ENCODE results near the gene FAM210A. TPM values are rescaled to one million over a fixed set of nuclear protein-coding genes. Genes with fewer than 3 reads are reported as not detected.
"Not testable (repeated sequence)": the region's sequence is repeated elsewhere in the genome, so short reads cannot be mapped to it uniquely, and the experiment has no call there.

The FAM210A gene
- total RNA-seq, 3 donors from 2014 or later: 7.7 to 15.1 (median 10.5) TPM

GRCh38 chr18:13688191-13689136, 37.9 kb downstream of the FAM210A start:
- intact Hi-C loops (cut with DNase I; ENCODE audit: low total_unique reads): no loop called here
- DNase-seq (ENCODE audit: low spot score in 2 of 2): no peak
- H3K27ac ChIP-seq: no peak overlapping the region

DNA sequence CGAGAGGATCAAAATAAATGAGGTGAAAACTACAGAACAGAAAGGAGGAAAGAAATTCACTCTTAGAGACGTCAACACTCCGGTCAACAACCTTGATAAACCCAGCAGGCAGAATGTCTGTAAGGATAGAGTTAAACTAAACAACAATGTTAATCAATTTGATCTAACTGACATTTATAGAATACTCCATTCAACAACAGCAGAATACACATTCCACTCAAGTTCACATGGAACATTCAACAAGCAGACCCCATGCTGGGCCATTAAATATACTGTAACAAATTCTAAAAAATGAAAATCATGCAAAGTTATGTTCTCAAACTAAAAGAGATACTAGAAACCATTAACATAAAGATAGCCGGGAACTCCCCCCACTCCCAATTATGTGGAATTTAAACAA, 41.8 kb downstream of the FAM210A start:
- no peak for DNase-seq (ENCODE audit: low spot score in 2 of 2)
- H3K4me3 ChIP-seq: no peak overlapping the region
- no peaks in the 10 kb centered on the region for H3K27me3 ChIP-seq
- H3K36me3 ChIP-seq: no peaks in the 10 kb centered on the region
- TF ChIP-seq POLR2A (IDR thresholded peaks at IDR 0.05): no peak
- no peak for TF ChIP-seq POLR2AphosphoS5 (IDR thresholded peaks at IDR 0.05)
- TF ChIP-seq, protein P1, sequence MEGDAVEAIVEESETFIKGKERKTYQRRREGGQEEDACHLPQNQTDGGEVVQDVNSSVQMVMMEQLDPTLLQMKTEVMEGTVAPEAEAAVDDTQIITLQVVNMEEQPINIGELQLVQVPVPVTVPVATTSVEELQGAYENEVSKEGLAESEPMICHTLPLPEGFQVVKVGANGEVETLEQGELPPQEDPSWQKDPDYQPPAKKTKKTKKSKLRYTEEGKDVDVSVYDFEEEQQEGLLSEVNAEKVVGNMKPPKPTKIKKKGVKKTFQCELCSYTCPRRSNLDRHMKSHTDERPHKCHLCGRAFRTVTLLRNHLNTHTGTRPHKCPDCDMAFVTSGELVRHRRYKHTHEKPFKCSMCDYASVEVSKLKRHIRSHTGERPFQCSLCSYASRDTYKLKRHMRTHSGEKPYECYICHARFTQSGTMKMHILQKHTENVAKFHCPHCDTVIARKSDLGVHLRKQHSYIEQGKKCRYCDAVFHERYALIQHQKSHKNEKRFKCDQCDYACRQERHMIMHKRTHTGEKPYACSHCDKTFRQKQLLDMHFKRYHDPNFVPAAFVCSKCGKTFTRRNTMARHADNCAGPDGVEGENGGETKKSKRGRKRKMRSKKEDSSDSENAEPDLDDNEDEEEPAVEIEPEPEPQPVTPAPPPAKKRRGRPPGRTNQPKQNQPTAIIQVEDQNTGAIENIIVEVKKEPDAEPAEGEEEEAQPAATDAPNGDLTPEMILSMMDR (IDR thresholded peaks at IDR 0.05): no peak
- H3K9me3 ChIP-seq: no peaks in the 10 kb centered on the region
- no peak overlapping the region for H3K27ac ChIP-seq
- H3K4me1 ChIP-seq: no peaks in the 10 kb centered on the region
- intact Hi-C loops (cut with DNase I; ENCODE audit: low total_unique reads): no loop called here

More at GRCh38 chr18:13688191-13689136, 37.9 kb downstream of the FAM210A start:
- TF ChIP-seq POLR2A (IDR thresholded peaks at IDR 0.05) (no peak), POLR2AphosphoS5 (IDR thresholded peaks at IDR 0.05) (no peak)
- TF ChIP-seq, protein P1 (IDR thresholded peaks at IDR 0.05): no peak
- H3K4me1 ChIP-seq: no peaks in the 10 kb centered on the region
- no peaks in the 10 kb centered on the region for H3K27me3 ChIP-seq
- no peaks in the 10 kb centered on the region for H3K36me3 ChIP-seq
- H3K4me3 ChIP-seq: no peak overlapping the region
- H3K9me3 ChIP-seq: no peaks in the 10 kb centered on the region

GRCh38 chr18:13681701-13682100, 44.7 kb downstream of the FAM210A start:
- Histone ChIP-seq H3K9me3 (no peaks in the 10 kb centered on the region), H3K27ac (no peak overlapping the region), H3K36me3 (no peaks in the 10 kb centered on the region), H3K27me3 (no peaks in the 10 kb centered on the region), H3K4me1 (no peaks in the 10 kb centered on the region), H3K4me3 (no peak overlapping the region)
- TF ChIP-seq POLR2AphosphoS5 (IDR thresholded peaks at IDR 0.05) (no peak), POLR2A (IDR thresholded peaks at IDR 0.05) (no peak)
- TF ChIP-seq, protein P1 (IDR thresholded peaks at IDR 0.05): no peak
- no peak for DNase-seq (ENCODE audit: low spot score in 2 of 2)
- intact Hi-C loops (cut with DNase I; ENCODE audit: low total_unique reads): no loop called here

GRCh38 chr18:13680612-13681011, 45.7 kb downstream of the FAM210A start:
- no peak overlapping the region for H3K27ac ChIP-seq
- no peaks in the 10 kb centered on the region for H3K4me1 ChIP-seq
- no peaks in the 10 kb centered on the region for H3K9me3 ChIP-seq
- no peak overlapping the region for H3K4me3 ChIP-seq
- H3K36me3 ChIP-seq: no peaks in the 10 kb centered on the region
- intact Hi-C loops (cut with DNase I; ENCODE audit: low total_unique reads): no loop called here
- no peak for TF ChIP-seq POLR2AphosphoS5 (IDR thresholded peaks at IDR 0.05)
- TF ChIP-seq POLR2A (IDR thresholded peaks at IDR 0.05): no peak
- TF ChIP-seq, protein P1 (IDR thresholded peaks at IDR 0.05): no peak
- no peak for DNase-seq (ENCODE audit: low spot score in 2 of 2)
- no peaks in the 10 kb centered on the region for H3K27me3 ChIP-seq

DNA sequence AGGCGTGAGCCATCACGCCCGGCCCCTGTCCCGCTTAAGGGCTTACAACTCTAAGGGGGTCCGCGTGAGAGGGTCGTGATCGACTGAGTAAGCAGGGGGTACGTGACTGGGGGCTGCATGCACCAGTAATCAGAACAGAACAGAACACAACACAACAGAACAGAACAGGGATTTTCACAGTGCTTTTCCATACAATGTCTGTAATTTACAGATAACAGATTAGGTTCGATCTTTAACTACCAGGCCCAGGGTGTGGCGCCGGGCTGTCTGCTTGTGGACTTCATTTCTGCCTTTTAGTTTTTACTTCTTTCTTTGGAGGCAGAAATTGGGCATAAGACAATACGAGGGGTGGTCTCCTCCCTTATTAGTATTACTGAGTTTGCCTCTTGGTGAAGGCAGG, 49.0 kb downstream of the FAM210A start:
- H3K9me3 ChIP-seq; H3K27ac ChIP-seq; H3K36me3 ChIP-seq; H3K4me1 ChIP-seq; intact Hi-C loops (cut with DNase I; ENCODE audit: low total_unique reads); DNase-seq (ENCODE audit: low spot score in 2 of 2); H3K4me3 ChIP-seq; H3K27me3 ChIP-seq: not testable (repeated sequence)
